ENCODE measurements around the gene RAB4B. TPM values are rescaled to one million over a fixed set of nuclear protein-coding genes. Genes with fewer than 3 reads are reported as not detected.

RAB4B gene
- total RNA-seq, 1 donor from 2014 or later: 15.2 TPM

- no peak for TF ChIP-seq CTCF (conservative IDR thresholded peaks at IDR 0.05)
- Mint-ChIP-seq H3K4me1 (peaks cover 66% of the 10 kb centered on the region), H3K27ac (ENCODE audit: unreplicated experiment) (peak overlapping the region; percentile 67), H3K9me3 (no peaks in the 10 kb centered on the region), H3K36me3 (ENCODE audit: low read depth) (peaks cover 5% of the 10 kb centered on the region), H3K4me3 (peak overlapping the region; percentile 85), H3K27me3 (ENCODE audit: low read depth) (peaks cover 3% of the 10 kb centered on the region)
- no peak for DNase-seq (ENCODE audit: low read depth, low spot score)
These were observed 26.8 kb downstream of the RAB4B start for GRCh38 chr19:40804783-40805242.

GRCh38 chr19:40805258-40805868 is 27.3 kb downstream of the RAB4B start:
- DNase-seq (ENCODE audit: low read depth, low spot score): no peak
- H3K9me3 Mint-ChIP-seq: no peaks in the 10 kb centered on the region
- H3K4me3 Mint-ChIP-seq: peak overlapping the region; percentile 85
- H3K27me3 Mint-ChIP-seq (ENCODE audit: low read depth): peaks cover 3% of the 10 kb centered on the region
- H3K4me1 Mint-ChIP-seq: peaks cover 66% of the 10 kb centered on the region
- TF ChIP-seq CTCF (conservative IDR thresholded peaks at IDR 0.05): no peak
- H3K36me3 Mint-ChIP-seq (ENCODE audit: low read depth): peaks cover 5% of the 10 kb centered on the region
- H3K27ac Mint-ChIP-seq (ENCODE audit: unreplicated experiment): no peak overlapping the region

GRCh38 chr19:40806423-40807146 is 28.5 kb downstream of the RAB4B start:
- Mint-ChIP-seq H3K4me3 (peak overlapping the region; percentile 85), H3K27ac (ENCODE audit: unreplicated experiment) (no peak overlapping the region), H3K9me3 (no peaks in the 10 kb centered on the region), H3K4me1 (peaks cover 75% of the 10 kb centered on the region), H3K27me3 (ENCODE audit: low read depth) (peaks cover 7% of the 10 kb centered on the region), H3K36me3 (ENCODE audit: low read depth) (peaks cover 5% of the 10 kb centered on the region)
- peak; percentile 94 for DNase-seq (ENCODE audit: low read depth, low spot score)
- TF ChIP-seq CTCF (conservative IDR thresholded peaks at IDR 0.05): peak; percentile 94

GRCh38 chr19:40807147-40808020 is 29.3 kb downstream of the RAB4B start:
- Mint-ChIP-seq H3K27me3 (ENCODE audit: low read depth) (peaks cover 13% of the 10 kb centered on the region), H3K4me1 (peaks cover 73% of the 10 kb centered on the region), H3K9me3 (no peaks in the 10 kb centered on the region), H3K4me3 (peak overlapping the region; percentile 85), H3K27ac (ENCODE audit: unreplicated experiment) (peak overlapping the region; percentile 19), H3K36me3 (ENCODE audit: low read depth) (peaks cover 4% of the 10 kb centered on the region)
- TF ChIP-seq CTCF (conservative IDR thresholded peaks at IDR 0.05): peak; percentile 52
- no peak for DNase-seq (ENCODE audit: low read depth, low spot score)

GRCh38 chr19:40808021-40808325 is 29.9 kb downstream of the RAB4B start:
- TF ChIP-seq CTCF (conservative IDR thresholded peaks at IDR 0.05): no peak
- H3K36me3 Mint-ChIP-seq (ENCODE audit: low read depth): peaks cover 3% of the 10 kb centered on the region
- peak overlapping the region; percentile 68 for H3K4me3 Mint-ChIP-seq
- H3K4me1 Mint-ChIP-seq: peaks cover 73% of the 10 kb centered on the region
- H3K27ac Mint-ChIP-seq (ENCODE audit: unreplicated experiment): no peak overlapping the region
- H3K27me3 Mint-ChIP-seq (ENCODE audit: low read depth): peaks cover 19% of the 10 kb centered on the region
- no peaks in the 10 kb centered on the region for H3K9me3 Mint-ChIP-seq
- no peak for DNase-seq (ENCODE audit: low read depth, low spot score)
